Measurements from ENCODE around the gene KIF5B. TPM values are rescaled to one million over a fixed set of nuclear protein-coding genes. Genes with fewer than 3 reads are reported as not detected.

The KIF5B gene
- total RNA-seq, 1 donor from 2014 or later, result 103 TPM

DNA sequence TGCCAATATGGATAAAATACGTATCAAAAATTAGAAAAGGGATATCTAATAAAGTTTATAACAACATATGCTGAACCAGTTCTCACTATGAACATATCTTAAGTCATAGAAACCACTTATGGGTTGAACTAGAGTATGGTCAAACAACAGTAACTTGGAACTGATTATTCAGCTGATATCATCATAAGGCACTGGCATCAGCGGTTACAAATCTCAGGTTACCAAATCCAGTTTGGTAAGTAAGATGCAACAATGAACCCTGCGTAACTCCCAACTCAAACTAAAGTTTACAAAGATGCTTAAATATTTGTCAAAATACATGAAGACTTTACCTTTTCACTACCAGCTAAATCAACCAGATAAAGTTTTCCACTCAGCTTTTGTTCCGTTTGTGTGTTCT, 19.3 kb downstream of the KIF5B start:
- H3K4me3 Mint-ChIP-seq (ENCODE audit: unreplicated experiment), result no peak overlapping the region
- H3K27ac Mint-ChIP-seq (ENCODE audit: unreplicated experiment), result peak overlapping the region; percentile 4
- H3K4me1 Mint-ChIP-seq (ENCODE audit: unreplicated experiment), result peaks cover 18% of the 10 kb centered on the region
- no peaks in the 10 kb centered on the region for H3K27me3 Mint-ChIP-seq (ENCODE audit: unreplicated experiment)
- H3K36me3 Mint-ChIP-seq (ENCODE audit: unreplicated experiment), result peaks cover 56% of the 10 kb centered on the region
- no peak for DNase-seq (ENCODE audit: extremely low spot score, unreplicated experiment)
- TF ChIP-seq, protein P1, sequence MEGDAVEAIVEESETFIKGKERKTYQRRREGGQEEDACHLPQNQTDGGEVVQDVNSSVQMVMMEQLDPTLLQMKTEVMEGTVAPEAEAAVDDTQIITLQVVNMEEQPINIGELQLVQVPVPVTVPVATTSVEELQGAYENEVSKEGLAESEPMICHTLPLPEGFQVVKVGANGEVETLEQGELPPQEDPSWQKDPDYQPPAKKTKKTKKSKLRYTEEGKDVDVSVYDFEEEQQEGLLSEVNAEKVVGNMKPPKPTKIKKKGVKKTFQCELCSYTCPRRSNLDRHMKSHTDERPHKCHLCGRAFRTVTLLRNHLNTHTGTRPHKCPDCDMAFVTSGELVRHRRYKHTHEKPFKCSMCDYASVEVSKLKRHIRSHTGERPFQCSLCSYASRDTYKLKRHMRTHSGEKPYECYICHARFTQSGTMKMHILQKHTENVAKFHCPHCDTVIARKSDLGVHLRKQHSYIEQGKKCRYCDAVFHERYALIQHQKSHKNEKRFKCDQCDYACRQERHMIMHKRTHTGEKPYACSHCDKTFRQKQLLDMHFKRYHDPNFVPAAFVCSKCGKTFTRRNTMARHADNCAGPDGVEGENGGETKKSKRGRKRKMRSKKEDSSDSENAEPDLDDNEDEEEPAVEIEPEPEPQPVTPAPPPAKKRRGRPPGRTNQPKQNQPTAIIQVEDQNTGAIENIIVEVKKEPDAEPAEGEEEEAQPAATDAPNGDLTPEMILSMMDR (IDR thresholded peaks at IDR 0.05), result no peak
- H3K9me3 Mint-ChIP-seq (ENCODE audit: unreplicated experiment), result no peaks in the 10 kb centered on the region

GRCh38 chr10:32035038-32035437, 21.2 kb downstream of the KIF5B start:
- Mint-ChIP-seq H3K36me3 (ENCODE audit: unreplicated experiment) (peaks cover 63% of the 10 kb centered on the region), H3K4me1 (ENCODE audit: unreplicated experiment) (peaks cover 4% of the 10 kb centered on the region), H3K27me3 (ENCODE audit: unreplicated experiment) (no peaks in the 10 kb centered on the region), H3K9me3 (ENCODE audit: unreplicated experiment) (no peaks in the 10 kb centered on the region), H3K27ac (ENCODE audit: unreplicated experiment) (no peak overlapping the region), H3K4me3 (ENCODE audit: unreplicated experiment) (no peak overlapping the region)
- no peak for DNase-seq (ENCODE audit: extremely low spot score, unreplicated experiment)
- TF ChIP-seq, protein P1 (IDR thresholded peaks at IDR 0.05), result no peak

DNA sequence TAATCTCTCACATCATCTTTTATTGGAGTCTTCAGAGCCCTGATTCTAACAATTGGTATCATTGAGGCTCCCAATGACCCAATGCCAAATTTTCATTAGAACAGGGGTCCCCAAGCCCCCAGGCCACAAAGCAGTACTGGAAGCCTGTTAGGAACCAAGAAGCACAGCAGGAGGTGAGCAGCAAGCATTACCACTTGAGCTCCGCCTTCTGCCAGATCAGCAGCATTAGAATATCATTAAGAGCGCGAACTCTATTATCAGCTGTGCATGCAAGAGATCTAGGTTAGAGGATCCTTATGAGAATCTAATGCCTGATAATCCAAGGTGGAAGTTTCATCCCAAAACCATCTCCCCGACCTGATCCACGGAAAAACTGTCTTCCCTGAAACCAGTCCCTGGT, 23.1 kb downstream of the KIF5B start:
- TF ChIP-seq, protein P1 (IDR thresholded peaks at IDR 0.05), result no peak
- H3K4me3 Mint-ChIP-seq (ENCODE audit: unreplicated experiment), result no peak overlapping the region
- DNase-seq (ENCODE audit: extremely low spot score, unreplicated experiment), result no peak
- H3K27ac Mint-ChIP-seq (ENCODE audit: unreplicated experiment), result no peak overlapping the region
- no peaks in the 10 kb centered on the region for H3K9me3 Mint-ChIP-seq (ENCODE audit: unreplicated experiment)
- H3K4me1 Mint-ChIP-seq (ENCODE audit: unreplicated experiment), result no peaks in the 10 kb centered on the region
- no peaks in the 10 kb centered on the region for H3K27me3 Mint-ChIP-seq (ENCODE audit: unreplicated experiment)
- H3K36me3 Mint-ChIP-seq (ENCODE audit: unreplicated experiment), result peaks cover 69% of the 10 kb centered on the region

DNA sequence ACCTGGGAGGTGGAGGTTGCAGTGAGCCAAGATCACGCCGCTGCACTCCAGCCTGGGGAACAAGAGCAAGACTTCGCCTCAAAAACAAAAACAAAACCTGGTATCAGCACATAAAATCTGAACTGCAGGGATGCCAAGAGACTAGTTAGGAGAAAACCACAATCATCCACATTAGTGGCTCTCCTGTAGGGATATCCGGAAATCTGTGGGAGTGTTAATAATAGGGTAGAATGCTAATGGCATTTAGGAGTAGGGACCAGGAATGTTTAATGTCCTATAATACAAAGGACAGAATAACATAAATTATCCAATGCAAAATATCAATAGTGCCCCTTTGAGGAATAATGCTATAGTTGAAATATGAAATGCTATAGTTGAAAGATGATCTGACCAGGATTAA, 24.3 kb downstream of the KIF5B start:
- Mint-ChIP-seq H3K4me1 (ENCODE audit: unreplicated experiment) (no peaks in the 10 kb centered on the region), H3K36me3 (ENCODE audit: unreplicated experiment) (peaks cover 70% of the 10 kb centered on the region), H3K9me3 (ENCODE audit: unreplicated experiment) (no peaks in the 10 kb centered on the region), H3K4me3 (ENCODE audit: unreplicated experiment) (no peak overlapping the region), H3K27me3 (ENCODE audit: unreplicated experiment) (no peaks in the 10 kb centered on the region), H3K27ac (ENCODE audit: unreplicated experiment) (no peak overlapping the region)
- no peak for DNase-seq (ENCODE audit: extremely low spot score, unreplicated experiment)
- TF ChIP-seq, protein P1 (IDR thresholded peaks at IDR 0.05), result no peak

DNA sequence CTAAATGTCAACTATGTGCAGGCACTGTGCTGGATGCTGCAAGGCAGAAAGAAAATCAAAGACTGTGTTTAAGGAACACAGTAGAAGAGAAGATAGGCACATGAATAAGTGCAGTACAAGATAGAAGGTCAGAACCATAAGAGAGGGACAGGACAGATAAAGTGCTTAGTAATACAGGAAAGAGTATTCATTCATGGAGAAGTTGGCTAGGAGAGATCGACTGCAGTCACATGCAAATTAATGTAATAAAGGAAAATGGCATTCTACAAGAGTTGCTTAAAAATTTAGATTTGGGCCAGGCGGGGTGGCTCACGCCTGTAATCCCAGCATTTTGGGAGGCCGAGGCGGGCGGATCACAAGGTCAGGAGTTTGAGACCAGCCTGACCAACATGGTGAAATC, 24.8 kb downstream of the KIF5B start:
- H3K27ac Mint-ChIP-seq (ENCODE audit: unreplicated experiment), result no peak overlapping the region
- no peaks in the 10 kb centered on the region for H3K27me3 Mint-ChIP-seq (ENCODE audit: unreplicated experiment)
- H3K9me3 Mint-ChIP-seq (ENCODE audit: unreplicated experiment), result no peaks in the 10 kb centered on the region
- H3K4me3 Mint-ChIP-seq (ENCODE audit: unreplicated experiment), result no peak overlapping the region
- no peaks in the 10 kb centered on the region for H3K4me1 Mint-ChIP-seq (ENCODE audit: unreplicated experiment)
- DNase-seq (ENCODE audit: extremely low spot score, unreplicated experiment), result no peak
- H3K36me3 Mint-ChIP-seq (ENCODE audit: unreplicated experiment), result peaks cover 71% of the 10 kb centered on the region
- TF ChIP-seq, protein P1 (IDR thresholded peaks at IDR 0.05), result no peak
